Rectal smooth muscle tissue (tissue), 1 donor: ENCODE measurements around the gene EPN1.
"Not testable (repeated sequence)": the region's sequence is repeated elsewhere in the genome, so short reads cannot be mapped to it uniquely, and the experiment has no call there.

ENCODE experiments used
- H3K27ac ChIP-seq: one replicate; pipeline ENCODE4 v1.7.0; 2013; ENCODE audit warnings: low read depth, low read length, inconsistent platforms
- H3K27me3 ChIP-seq: one replicate; pipeline ENCODE4 v1.7.0; 2013; ENCODE audit warnings: low read length; ENCODE audit not compliant: control insufficient read depth, insufficient read depth
- H3K36me3 ChIP-seq: one replicate; pipeline ENCODE4 v1.7.0; 2013; ENCODE audit warnings: low read length; ENCODE audit not compliant: control insufficient read depth, insufficient read depth
- H3K4me1 ChIP-seq: one replicate; pipeline ENCODE4 v1.7.0; 2013; ENCODE audit warnings: low read length; ENCODE audit not compliant: control insufficient read depth, insufficient read depth
- H3K4me3 ChIP-seq: one replicate; pipeline ENCODE4 v1.7.0; 2013; ENCODE audit warnings: low read length
- H3K9ac ChIP-seq: one replicate; pipeline ENCODE4 v1.7.0; 2013; ENCODE audit warnings: low read length

Gene EPN1

DNA sequence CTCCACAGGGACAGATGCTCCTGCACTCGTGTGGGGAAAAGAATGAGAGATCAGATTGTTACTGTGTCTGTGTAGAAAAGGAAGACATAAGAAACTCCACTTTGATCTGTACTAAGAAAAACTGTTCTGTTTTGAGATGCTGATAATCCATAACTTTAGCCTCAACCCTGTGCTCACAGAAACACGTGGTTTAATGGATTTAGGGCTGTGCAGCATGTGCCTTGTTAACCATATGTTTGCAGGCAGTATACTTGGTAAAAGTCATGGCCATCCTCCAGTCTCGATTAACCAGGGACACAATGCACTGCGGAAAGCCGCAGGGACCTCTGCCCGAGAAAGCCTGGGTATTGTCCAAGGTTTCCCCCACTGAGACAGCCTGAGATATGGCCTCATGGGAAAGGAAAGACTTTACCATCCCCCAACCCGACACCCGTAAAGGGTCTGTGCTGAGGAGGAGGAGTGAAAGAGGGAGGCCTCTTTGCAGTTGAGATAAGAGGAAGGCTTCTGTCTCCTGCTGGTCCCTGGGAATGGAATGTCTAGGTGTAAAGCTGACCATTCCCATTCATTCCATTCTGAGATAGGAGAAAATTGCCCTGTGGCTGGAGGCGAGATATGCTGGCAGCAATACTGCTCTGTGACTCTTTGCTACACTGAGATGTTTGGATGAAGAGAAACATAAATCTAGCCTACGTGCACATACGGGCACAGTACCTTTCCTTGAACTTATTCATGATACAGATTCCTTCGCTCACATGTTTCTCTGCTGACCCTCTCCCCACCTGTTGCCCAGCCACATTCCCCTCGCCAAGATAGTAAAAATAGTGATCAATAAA, 43.1 kb downstream of the EPN1 start:
- H3K4me3 ChIP-seq, H3K36me3 ChIP-seq, H3K9ac ChIP-seq, H3K27ac ChIP-seq, H3K4me1 ChIP-seq, H3K27me3 ChIP-seq: not testable (repeated sequence)

DNA sequence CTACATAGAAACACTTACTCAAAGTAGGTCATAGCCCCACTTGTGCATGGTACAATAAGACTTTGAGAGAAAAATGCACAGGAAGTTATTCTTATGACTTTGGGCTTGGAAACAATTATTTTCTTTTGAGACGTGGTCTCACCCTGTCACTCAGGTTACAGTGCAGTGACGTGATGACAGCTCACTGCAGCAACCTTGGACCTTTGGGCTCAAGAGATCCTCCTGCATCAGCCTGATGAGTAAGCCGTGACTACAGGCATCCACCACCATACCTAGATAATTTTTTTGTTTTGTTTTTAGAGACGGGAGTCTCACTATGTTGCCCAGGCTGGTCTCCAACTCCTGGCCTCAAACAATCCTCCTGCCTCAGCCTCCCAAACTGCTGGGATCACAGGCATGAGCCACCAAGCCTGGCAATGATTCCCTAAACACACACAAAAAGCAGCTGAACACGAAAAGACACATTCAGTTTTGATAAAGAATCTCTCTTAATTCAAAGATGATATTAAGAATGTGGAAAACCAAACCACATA, 45.3 kb downstream of the EPN1 start:
- Histone ChIP-seq H3K27me3 (no peaks in the 10 kb centered on the region), H3K4me1 (no peaks in the 10 kb centered on the region), H3K4me3 (no peak overlapping the region), H3K36me3 (no peaks in the 10 kb centered on the region), H3K27ac (no peak overlapping the region), H3K9ac (no peak overlapping the region)

DNA sequence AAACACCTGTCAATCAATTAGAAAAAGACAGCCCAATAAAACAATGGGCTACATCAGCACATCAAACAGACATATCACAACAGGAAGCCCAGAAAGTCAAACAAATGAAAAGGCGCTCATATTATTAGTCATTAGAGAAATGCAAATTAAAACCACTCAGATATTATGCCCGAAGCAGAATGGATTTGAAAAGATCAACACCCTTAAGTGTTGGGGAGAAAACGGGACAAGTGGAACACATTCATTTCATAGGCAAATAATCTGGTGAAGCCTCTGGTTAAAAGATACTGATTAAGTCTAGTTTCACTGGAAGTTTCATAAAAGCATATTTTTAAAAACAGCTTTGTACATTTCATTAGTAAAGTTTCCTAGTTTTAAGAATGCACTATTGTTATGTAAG, 45.8 kb downstream of the EPN1 start:
- H3K4me3 ChIP-seq: no peak overlapping the region
- H3K36me3 ChIP-seq: no peaks in the 10 kb centered on the region
- no peak overlapping the region for H3K27ac ChIP-seq
- H3K27me3 ChIP-seq: no peaks in the 10 kb centered on the region
- H3K9ac ChIP-seq: no peak overlapping the region
- H3K4me1 ChIP-seq: no peaks in the 10 kb centered on the region

DNA sequence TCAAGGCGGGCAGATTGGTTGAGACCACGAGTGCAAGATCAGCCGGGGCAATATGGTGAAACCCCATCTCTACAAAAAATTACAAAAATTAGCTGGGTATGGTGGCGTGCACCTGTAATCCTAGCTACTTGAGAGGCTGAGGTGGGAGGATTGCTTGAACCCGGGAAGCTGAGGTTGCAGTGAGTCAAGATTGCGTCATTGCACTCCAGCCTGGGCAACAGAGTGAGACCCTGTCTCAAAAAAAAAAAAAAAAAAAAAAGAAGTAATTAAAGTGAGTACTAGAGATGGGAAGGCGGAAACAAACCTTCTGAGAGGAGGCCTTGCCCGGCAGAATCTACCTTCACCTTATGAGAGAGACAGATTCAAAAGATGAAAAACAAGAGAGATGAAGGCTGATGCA, 48.5 kb downstream of the EPN1 start:
- Histone ChIP-seq H3K27ac (no peak overlapping the region), H3K4me1 (no peaks in the 10 kb centered on the region), H3K9ac (no peak overlapping the region), H3K4me3 (no peak overlapping the region), H3K27me3 (no peaks in the 10 kb centered on the region), H3K36me3 (no peaks in the 10 kb centered on the region)

DNA sequence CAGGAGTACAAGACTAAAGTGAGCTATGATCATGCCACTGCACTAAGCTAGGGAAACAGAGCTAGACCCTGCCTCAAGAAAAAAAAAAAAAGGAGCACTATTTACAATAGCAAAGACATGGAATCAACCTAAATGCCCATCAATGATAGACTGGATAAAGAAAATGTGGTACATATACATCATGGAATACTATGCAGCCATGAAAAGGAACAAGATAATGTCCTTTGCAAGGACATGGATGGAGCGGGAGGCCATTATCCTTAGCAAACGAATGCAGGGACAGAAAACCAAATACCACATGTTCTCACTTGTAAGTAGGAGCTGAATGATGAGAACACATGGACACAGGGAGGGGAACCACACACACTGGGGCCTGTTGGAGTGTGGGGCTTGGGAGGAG, 55.4 kb downstream of the EPN1 start:
- not testable (repeated sequence) for H3K36me3 ChIP-seq, H3K4me1 ChIP-seq, H3K4me3 ChIP-seq, H3K27me3 ChIP-seq, H3K9ac ChIP-seq, H3K27ac ChIP-seq

DNA sequence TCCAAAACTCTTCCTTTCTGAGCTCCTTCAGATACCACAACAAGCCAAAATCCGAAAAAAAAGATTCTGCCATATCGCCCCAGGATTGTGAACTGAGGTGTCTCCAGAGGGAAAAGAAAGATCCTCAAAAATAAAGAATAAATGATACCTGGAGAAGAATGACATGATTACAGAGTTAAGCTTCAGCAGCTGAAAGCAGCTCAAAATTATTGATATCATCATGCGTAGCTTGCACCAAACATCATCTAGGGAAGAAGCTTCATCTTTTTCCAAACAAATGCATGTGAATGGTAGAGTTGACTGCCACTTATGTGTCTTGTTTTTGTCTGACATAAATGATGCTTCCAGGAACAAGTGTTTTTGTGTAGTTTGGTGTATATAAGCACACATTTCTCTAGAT, 63.3 kb downstream of the EPN1 start, which contains the start of gene NLRP9:
TSS of gene NLRP9 (minus strand) at position 101 of the 400 bp plus-strand sequence. CDS start at position 73, 28 bp downstream.
- no peaks in the 10 kb centered on the region for H3K27me3 ChIP-seq

DNA sequence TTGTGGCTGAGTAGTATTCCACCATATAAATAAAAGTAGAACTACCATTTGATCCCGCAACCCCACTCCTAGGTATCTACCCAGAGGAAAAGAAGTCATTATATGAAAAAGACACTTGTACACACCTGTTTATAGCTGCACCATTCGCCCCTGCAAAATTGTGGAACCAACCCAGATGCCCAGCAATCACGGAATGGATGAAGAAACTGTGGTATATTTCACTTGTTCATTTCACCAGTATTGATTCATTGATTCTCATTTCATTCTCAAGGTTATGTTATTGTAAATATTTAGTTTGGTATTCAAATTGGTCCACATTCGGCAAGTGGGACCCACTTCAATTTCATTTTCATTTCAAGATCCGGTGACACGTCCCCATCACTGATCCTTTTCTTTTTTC, 75.7 kb downstream of the EPN1 start:
- Histone ChIP-seq H3K4me1 (no peaks in the 10 kb centered on the region), H3K9ac (no peak overlapping the region), H3K27me3 (no peaks in the 10 kb centered on the region), H3K4me3 (no peak overlapping the region), H3K27ac (no peak overlapping the region), H3K36me3 (no peaks in the 10 kb centered on the region)

More for the DNA sequence above, 63.3 kb downstream of the EPN1 start, which contains the start of gene NLRP9:
- H3K36me3 ChIP-seq: no peaks in the 10 kb centered on the region
- no peak within 1 kb of the TSS for H3K9ac ChIP-seq
- H3K27ac ChIP-seq: no peak within 1 kb of the TSS
- H3K4me1 ChIP-seq: no peaks in the 10 kb centered on the region
- H3K4me3 ChIP-seq: no peak within 1 kb of the TSS

DNA sequence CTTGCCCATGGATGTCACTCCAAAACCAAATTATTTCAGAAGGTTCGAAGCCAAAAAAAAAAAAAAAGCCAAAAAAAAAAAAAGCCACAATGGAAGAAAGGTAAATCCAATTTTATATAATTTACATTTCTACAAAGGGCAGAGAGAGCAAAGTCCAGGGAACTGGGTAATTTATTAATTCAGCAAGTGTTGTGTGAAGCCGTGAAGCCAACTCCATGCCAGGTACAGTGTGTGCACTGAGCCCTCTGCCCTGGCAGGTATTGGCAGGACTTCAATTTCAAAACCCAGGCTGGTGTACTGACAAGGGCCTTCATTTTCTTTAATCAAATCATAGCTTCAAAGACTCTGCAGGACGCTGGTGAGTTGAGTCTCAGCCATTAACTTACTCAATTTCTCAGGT, 78.4 kb downstream of the EPN1 start:
- Histone ChIP-seq H3K4me3 (no peak overlapping the region), H3K4me1 (no peaks in the 10 kb centered on the region), H3K27me3 (no peaks in the 10 kb centered on the region), H3K36me3 (no peaks in the 10 kb centered on the region), H3K9ac (no peak overlapping the region), H3K27ac (no peak overlapping the region)

DNA sequence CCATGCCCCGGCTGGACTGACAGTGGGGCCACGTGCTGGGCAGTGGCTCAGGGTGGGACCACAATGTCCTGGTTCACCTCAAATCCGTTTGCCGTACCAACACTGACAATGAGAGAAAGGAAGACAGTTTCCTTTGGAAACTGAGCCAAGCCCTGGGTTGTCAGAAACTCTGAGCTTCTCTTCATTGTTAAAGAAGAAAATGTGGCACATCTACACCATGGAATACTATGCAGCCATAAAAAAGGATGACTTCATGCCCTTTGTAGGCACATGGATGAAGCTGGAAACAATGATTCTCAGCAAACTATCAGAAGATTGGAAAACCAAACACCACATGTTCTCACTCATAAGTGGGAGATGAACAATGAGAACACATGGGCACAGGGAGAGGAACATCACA, 81.8 kb downstream of the EPN1 start:
- H3K27ac ChIP-seq, H3K4me1 ChIP-seq, H3K9ac ChIP-seq, H3K36me3 ChIP-seq, H3K27me3 ChIP-seq, H3K4me3 ChIP-seq: not testable (repeated sequence)

DNA sequence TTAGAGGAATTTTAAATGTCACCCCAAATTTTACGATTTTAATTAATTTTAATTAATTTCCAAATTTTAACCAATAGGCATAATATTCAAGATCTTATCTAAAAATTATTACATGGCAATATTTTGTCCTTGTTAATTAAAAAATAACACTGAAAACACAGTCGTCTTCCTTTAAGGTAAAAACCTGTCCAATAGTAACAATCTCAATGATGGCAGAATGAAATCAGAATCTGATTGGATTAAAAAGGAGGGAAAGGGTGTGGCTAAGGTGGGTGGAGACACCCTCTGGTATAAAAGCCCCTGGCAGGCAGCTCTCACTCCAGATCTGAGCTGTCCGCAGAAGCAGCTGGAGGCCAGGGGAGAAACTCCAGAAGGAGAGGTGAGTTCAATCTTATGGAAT, 83.8 kb downstream of the EPN1 start, which contains the start of gene RFPL4A:
TSS of gene RFPL4A (plus strand) at position 301 of the 400 bp plus-strand sequence. CDS start 2,704 bp downstream, outside the sequence.
- H3K36me3 ChIP-seq, H3K4me3 ChIP-seq, H3K27ac ChIP-seq, H3K9ac ChIP-seq, H3K27me3 ChIP-seq, H3K4me1 ChIP-seq: not testable (repeated sequence)
